Fibroblast of mammary gland (primary cell): ENCODE measurements around the gene FOXN3.

ENCODE experiments used
- DNase-seq: peaks from one replicate; pipeline ENCODE4 v3.0.0-alpha.2; 2010; ENCODE audit warnings: low read depth
- H3K4me3 ChIP-seq: 2 replicates; pipeline ENCODE4 v1.5.1; 2011; ENCODE audit warnings: low read depth, mild to moderate bottlenecking, low read length, moderate library complexity; ENCODE audit not compliant: control insufficient read depth
- TF ChIP-seq, protein P1 (sequence below): conservative IDR thresholded peaks from 2 replicates; pipeline ENCODE4 v1.5.1; 2011; ENCODE audit warnings: low read depth, low read length, inconsistent platforms; ENCODE audit not compliant: control insufficient read depth, insufficient read depth

The FOXN3 gene

GRCh38 chr14:89357655-89358297, 59.3 kb downstream of the FOXN3 start:
- H3K4me3 ChIP-seq = no peak overlapping the region
- DNase-seq = no peak
- TF ChIP-seq, protein P1, sequence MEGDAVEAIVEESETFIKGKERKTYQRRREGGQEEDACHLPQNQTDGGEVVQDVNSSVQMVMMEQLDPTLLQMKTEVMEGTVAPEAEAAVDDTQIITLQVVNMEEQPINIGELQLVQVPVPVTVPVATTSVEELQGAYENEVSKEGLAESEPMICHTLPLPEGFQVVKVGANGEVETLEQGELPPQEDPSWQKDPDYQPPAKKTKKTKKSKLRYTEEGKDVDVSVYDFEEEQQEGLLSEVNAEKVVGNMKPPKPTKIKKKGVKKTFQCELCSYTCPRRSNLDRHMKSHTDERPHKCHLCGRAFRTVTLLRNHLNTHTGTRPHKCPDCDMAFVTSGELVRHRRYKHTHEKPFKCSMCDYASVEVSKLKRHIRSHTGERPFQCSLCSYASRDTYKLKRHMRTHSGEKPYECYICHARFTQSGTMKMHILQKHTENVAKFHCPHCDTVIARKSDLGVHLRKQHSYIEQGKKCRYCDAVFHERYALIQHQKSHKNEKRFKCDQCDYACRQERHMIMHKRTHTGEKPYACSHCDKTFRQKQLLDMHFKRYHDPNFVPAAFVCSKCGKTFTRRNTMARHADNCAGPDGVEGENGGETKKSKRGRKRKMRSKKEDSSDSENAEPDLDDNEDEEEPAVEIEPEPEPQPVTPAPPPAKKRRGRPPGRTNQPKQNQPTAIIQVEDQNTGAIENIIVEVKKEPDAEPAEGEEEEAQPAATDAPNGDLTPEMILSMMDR = no peak

DNA sequence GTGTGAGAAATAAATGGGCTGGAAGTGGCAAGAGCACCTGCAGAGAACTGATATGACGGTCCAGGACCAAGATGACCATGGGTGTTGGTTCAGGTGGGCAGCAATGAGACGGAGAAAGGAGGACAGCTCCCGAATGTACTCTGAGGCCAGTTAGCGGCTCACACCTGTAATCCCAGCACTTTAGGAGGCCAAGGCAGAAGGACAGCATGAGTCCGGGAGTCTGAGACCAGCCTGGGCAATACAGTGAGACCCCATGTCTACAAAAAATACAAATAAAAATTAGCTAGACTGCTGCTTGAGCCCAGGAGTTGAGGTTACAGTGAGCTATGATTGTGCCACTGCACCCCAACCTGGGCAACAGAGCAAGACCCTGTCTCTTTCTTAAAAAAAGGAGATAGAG, 60.1 kb downstream of the FOXN3 start:
- H3K4me3 ChIP-seq = no peak overlapping the region

DNA sequence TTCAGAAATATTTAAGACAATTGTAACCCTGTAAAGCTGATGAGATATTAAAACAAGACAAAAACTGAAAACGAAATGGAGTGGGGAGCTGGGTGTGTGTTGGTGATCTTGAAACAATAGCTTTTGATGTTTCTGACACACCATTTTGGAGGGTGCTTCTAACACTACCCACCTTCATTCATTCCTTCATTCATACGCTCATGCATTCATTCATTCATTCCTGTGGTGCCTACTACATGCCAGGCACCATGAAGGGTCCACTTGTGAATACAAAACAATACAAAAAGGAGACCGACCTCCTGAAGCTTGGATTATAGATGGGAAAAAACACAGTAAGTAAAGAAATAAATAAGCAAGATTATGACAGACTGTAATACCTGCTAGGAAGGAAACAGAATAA, 60.5 kb downstream of the FOXN3 start:
- TF ChIP-seq, protein P1 = no peak
- H3K4me3 ChIP-seq = no peak overlapping the region
- DNase-seq = no peak

More for the DNA sequence above, 60.1 kb downstream of the FOXN3 start:
- no peak for DNase-seq
- TF ChIP-seq, protein P1 = no peak

GRCh38 chr14:89353766-89354113, 63.3 kb downstream of the FOXN3 start:
- TF ChIP-seq, protein P1 = no peak
- H3K4me3 ChIP-seq = no peak overlapping the region
- DNase-seq = no peak

DNA sequence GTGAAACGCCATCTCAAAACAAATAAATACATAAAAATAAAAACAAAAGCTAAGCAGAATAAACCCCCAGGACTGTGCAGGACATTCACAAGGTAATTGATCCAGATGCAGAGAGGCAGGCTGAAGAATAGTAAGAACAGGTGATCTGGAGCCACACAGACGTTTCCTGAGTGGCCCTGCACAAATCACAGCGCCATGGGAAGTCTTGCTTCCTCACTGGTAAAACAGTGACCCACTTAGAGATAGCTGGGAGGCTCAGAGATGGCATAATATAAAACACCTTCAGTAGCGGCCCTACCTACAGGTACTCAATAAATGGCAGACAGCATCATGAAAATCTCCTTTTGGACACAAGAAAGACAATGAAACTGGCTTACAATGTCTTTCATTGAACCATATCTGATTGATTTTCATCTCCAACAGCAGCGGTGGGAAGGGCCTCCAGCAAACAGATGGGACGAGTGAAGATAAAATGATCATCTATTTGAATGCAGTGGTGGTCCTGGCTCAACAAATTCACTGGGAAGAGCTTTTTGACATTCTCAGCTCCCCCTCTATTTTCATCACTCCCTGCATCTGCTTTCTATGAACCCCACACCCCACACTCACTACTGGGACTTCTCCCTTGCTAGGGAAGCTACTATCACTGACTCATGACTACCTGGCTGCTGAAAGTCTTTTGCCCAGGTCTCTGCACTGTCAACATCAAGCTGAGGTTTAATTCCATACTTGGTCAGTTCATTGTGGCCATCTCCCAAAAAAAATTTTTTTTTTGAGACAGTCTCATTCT, 63.9 kb downstream of the FOXN3 start:
- no peak for DNase-seq
- H3K4me3 ChIP-seq = no peak overlapping the region
- TF ChIP-seq, protein P1 = no peak

DNA sequence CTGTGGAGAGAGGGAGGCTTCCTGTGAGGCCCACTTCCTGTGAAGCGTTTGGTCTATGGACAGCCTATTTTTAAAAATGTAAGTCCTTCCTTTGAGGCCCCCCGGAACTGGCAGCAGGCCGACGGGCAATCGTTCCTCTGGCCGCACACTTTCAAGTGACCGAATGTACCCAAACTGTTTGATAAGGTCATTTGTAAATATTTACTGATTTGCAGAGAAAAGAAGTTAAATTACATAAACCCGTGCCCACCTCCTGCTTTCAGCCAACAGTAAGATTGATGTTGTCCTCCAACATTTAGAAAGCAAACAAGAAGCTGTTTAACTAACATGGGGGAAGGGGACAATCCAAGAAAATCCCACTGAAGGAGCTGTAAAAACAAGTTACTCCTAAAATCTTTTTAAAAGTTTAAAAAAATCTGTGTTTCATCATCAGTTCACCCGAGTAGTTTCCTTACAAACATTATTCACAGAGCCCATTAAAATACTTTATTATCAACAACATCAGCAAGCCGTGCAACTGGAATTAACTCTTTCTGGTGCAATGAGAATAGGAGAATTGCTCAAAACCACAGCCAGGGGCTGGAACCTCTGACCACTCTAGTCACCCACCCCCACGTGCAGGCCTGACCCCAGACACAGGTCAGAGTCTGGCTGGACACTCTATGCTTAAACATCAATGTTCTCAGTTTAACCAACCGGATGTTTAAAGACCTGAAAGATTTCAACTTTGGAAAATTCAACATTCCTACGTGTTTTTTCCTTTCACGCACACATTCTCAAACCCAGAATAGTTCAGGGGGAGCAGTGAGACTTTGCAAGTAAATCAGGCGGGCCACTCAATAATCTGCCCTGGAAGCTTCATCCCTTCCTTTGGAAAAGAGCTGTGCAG, 65.3 kb downstream of the FOXN3 start:
- no peak for DNase-seq
- no peak overlapping the region for H3K4me3 ChIP-seq
- TF ChIP-seq, protein P1 = no peak
